ENCODE results near the gene GJB4. TPM values are rescaled to one million over a fixed set of nuclear protein-coding genes. Genes with fewer than 3 reads are reported as not detected.

The GJB4 gene
- polyA plus RNA-seq, 2 of the 4 experiments (the other 2 are of a cell fraction): not detected

DNA sequence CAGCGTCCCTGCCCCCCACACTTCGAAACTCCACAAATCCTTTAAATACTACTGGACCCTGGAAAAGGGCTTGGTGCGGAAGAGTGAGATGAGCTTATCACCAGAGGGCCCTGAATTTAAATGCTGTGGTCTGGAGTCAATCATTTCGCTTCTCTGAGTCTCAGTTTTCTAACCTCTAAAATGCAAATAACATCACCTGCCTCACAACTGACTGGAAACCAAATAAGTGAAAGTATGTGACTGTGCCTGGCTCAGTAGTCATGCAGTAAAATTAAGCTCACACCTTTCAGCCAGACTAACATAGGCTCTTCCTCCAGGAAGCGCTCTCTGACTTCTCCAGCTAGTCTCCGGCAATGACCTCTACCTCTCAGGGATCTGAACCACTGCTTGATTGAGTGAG lies 37.5 kb downstream of the GJB4 start:
- POLR2A ChIA-PET: no interaction called here
- no peaks in the 10 kb centered on the region for H3K4me1 ChIP-seq
- H3K4me3 ChIP-seq: no peak overlapping the region
- no peak overlapping the region for H3K4me2 ChIP-seq
- no peak overlapping the region for H3K27ac ChIP-seq
- TF ChIP-seq POLR2AphosphoS2 (conservative IDR thresholded peaks at IDR 0.05; ENCODE audit: low read length): no peak
- TF ChIP-seq CHD4 (IDR thresholded peaks at IDR 0.05; ENCODE audit: borderline replicate concordance): no peak
- TF ChIP-seq KDM5A (IDR thresholded peaks at IDR 0.05): no peak
- no peak for TF ChIP-seq MAFK (IDR thresholded peaks at IDR 0.05; ENCODE audit: partially characterized antibody)
- TF ChIP-seq SMC3 (IDR thresholded peaks at IDR 0.05): no peak
- no peak for TF ChIP-seq RFX5 (IDR thresholded peaks at IDR 0.05)
- TF ChIP-seq, protein P1, sequence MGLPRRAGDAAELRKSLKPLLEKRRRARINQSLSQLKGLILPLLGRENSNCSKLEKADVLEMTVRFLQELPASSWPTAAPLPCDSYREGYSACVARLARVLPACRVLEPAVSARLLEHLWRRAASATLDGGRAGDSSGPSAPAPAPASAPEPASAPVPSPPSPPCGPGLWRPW (IDR thresholded peaks at IDR 0.05): no peak
- no peak for TF ChIP-seq HEYL (CRISPR knock-in tag; IDR thresholded peaks at IDR 0.05)
- TF ChIP-seq ESRRA (IDR thresholded peaks at IDR 0.05; ENCODE audit: borderline replicate concordance, low read length): no peak
- TF ChIP-seq FOSB (CRISPR knock-in tag; IDR thresholded peaks at IDR 0.05): no peak
- TF ChIP-seq, protein P2, sequence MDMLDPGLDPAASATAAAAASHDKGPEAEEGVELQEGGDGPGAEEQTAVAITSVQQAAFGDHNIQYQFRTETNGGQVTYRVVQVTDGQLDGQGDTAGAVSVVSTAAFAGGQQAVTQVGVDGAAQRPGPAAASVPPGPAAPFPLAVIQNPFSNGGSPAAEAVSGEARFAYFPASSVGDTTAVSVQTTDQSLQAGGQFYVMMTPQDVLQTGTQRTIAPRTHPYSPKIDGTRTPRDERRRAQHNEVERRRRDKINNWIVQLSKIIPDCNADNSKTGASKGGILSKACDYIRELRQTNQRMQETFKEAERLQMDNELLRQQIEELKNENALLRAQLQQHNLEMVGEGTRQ (IDR thresholded peaks at IDR 0.05): no peak
- TF ChIP-seq CBX2 (IDR thresholded peaks at IDR 0.05; ENCODE audit: borderline replicate concordance, low read depth): no peak
- no peak for TF ChIP-seq HOXB5 (CRISPR knock-in tag; IDR thresholded peaks at IDR 0.05)
- TF ChIP-seq, protein P3, sequence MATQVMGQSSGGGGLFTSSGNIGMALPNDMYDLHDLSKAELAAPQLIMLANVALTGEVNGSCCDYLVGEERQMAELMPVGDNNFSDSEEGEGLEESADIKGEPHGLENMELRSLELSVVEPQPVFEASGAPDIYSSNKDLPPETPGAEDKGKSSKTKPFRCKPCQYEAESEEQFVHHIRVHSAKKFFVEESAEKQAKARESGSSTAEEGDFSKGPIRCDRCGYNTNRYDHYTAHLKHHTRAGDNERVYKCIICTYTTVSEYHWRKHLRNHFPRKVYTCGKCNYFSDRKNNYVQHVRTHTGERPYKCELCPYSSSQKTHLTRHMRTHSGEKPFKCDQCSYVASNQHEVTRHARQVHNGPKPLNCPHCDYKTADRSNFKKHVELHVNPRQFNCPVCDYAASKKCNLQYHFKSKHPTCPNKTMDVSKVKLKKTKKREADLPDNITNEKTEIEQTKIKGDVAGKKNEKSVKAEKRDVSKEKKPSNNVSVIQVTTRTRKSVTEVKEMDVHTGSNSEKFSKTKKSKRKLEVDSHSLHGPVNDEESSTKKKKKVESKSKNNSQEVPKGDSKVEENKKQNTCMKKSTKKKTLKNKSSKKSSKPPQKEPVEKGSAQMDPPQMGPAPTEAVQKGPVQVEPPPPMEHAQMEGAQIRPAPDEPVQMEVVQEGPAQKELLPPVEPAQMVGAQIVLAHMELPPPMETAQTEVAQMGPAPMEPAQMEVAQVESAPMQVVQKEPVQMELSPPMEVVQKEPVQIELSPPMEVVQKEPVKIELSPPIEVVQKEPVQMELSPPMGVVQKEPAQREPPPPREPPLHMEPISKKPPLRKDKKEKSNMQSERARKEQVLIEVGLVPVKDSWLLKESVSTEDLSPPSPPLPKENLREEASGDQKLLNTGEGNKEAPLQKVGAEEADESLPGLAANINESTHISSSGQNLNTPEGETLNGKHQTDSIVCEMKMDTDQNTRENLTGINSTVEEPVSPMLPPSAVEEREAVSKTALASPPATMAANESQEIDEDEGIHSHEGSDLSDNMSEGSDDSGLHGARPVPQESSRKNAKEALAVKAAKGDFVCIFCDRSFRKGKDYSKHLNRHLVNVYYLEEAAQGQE (IDR thresholded peaks at IDR 0.05): no peak
- no peak for TF ChIP-seq MAZ (IDR thresholded peaks at IDR 0.05; ENCODE audit: borderline replicate concordance, low read depth, low read length)
- H3K9me3 ChIP-seq: no peaks in the 10 kb centered on the region
- ATAC-seq (no peak), FAIRE-seq (no peak), DNase-seq (ENCODE audit: low read depth in 1 of 2, low spot score in 1 of 2) (no peak)
- 58% methylated on average over 6 of the region's 6 CpGs for WGBS (ENCODE audit: missing lambda C conversion rate)
- CTCF ChIA-PET: interaction anchor here (0.9 to 1.5 kb wide), 5 partner anchors 11 to 502 kb away, joined by 3 to 5 read pairs (median 3); no protein-coding TSS in a partner anchor

GRCh38 chr1:34800214-34800613 lies 40.7 kb downstream of the GJB4 start:
- FAIRE-seq: no peak
- Histone ChIP-seq H3K27ac (no peak overlapping the region), H3K9me3 (no peaks in the 10 kb centered on the region), H3K4me1 (no peaks in the 10 kb centered on the region), H3K4me2 (no peak overlapping the region), H3K4me3 (no peak overlapping the region)
- ATAC-seq: no peak
- POLR2A ChIA-PET: no interaction called here
- DNase-seq (ENCODE audit: low read depth in 1 of 2, low spot score in 1 of 2): no peak
- TF ChIP-seq RAD21 (conservative IDR thresholded peaks at IDR 0.05 in 1 of 2, IDR thresholded peaks at IDR 0.05 in 1 of 2) (no peak), ELK1 (IDR thresholded peaks at IDR 0.05; ENCODE audit: low read depth, low read length) (no peak), CEBPB (IDR thresholded peaks at IDR 0.05) (no peak), NR3C1 (IDR thresholded peaks at IDR 0.05) (no peak), ZC3H11A (IDR thresholded peaks at IDR 0.05) (no peak), JUN (IDR thresholded peaks at IDR 0.05) (no peak), HMGXB4 (CRISPR knock-in tag; IDR thresholded peaks at IDR 0.05; ENCODE audit: borderline replicate concordance) (no peak), PHF8 (IDR thresholded peaks at IDR 0.05; ENCODE audit: borderline replicate concordance, low read depth) (no peak), RNF2 (IDR thresholded peaks at IDR 0.05; ENCODE audit: borderline replicate concordance, low read depth) (no peak), POLR2AphosphoS2 (conservative IDR thresholded peaks at IDR 0.05; ENCODE audit: low read length) (no peak), FOXS1 (CRISPR knock-in tag; IDR thresholded peaks at IDR 0.05) (no peak), ZSCAN20 (CRISPR knock-in tag; IDR thresholded peaks at IDR 0.05) (no peak), CHD2 (IDR thresholded peaks at IDR 0.05; ENCODE audit: low read length, partially characterized antibody) (no peak)
- TF ChIP-seq, protein P2 (IDR thresholded peaks at IDR 0.05): no peak
- TF ChIP-seq, protein P4, sequence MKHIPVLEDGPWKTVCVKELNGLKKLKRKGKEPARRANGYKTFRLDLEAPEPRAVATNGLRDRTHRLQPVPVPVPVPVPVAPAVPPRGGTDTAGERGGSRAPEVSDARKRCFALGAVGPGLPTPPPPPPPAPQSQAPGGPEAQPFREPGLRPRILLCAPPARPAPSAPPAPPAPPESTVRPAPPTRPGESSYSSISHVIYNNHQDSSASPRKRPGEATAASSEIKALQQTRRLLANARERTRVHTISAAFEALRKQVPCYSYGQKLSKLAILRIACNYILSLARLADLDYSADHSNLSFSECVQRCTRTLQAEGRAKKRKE (CRISPR knock-in tag; IDR thresholded peaks at IDR 0.05; ENCODE audit: low read depth): no peak
- CTCF ChIA-PET: no interaction called here
- 70% methylated on average over 6 of the region's 6 CpGs for WGBS (ENCODE audit: missing lambda C conversion rate)

Data from A549 (cell line).